Adrenal gland (tissue), 12 donors: ENCODE results near the gene MACROD2. TPM values are rescaled to one million over a fixed set of nuclear protein-coding genes. Genes with fewer than 3 reads are reported as not detected.

Experiments
- DNase-seq, 7 donors: peaks; one replicate each; pipeline ENCODE4 v3.0.0-alpha.2; 2019 to 2020
- H3K27ac ChIP-seq, 5 donors: fragments of 200-600 bp; sonication (generic) in 4 of 5; 1 replicate in 3 of 5; 2 replicates in 2 of 5; pipeline versions ENCODE4 v1.5.1 to v1.8.0; 2016 to 2020; ENCODE audit warnings: mild to moderate bottlenecking in 1 of 5
- H3K27me3 ChIP-seq: fragments of 200-600 bp; 2 replicates; pipeline ENCODE4 v1.8.0; 2021
- H3K36me3 ChIP-seq, 2 donors: fragments of 200-600 bp; replicated peaks in 1 of 2; 1 replicate in 1 of 2; 2 replicates in 1 of 2; pipeline versions ENCODE4 v1.5.1 to v1.8.0; 2018 to 2022
- H3K4me1 ChIP-seq, 2 donors: fragments of 200-600 bp; replicated peaks in 1 of 2; 1 replicate in 1 of 2; 2 replicates in 1 of 2; pipeline versions ENCODE4 v1.5.1 to v1.8.0; 2018 to 2021
- H3K4me3 ChIP-seq, 4 donors: fragments of 200-600 bp; sonication (generic) in 3 of 4; one replicate each; pipeline ENCODE4 v1.5.1; 2016 to 2018
- H3K9me3 ChIP-seq, 3 donors: fragments of 200-600 bp; sonication (generic) in 1 of 3; replicated peaks in 1 of 3; 1 replicate in 2 of 3; 2 replicates in 1 of 3; pipeline versions ENCODE4 v1.5.1 to v1.8.0; 2016 to 2021
- CTCF ChIP-seq, 6 experiments: fragments of 450-650 bp in 4 of 6; fragments of 200-600 bp in 2 of 6; sonication (generic) in 1 of 6; IDR thresholded peaks; 1 replicate in 5 of 6; 2 replicates in 1 of 6; pipeline versions ENCODE4 v1.5.1 to v1.8.0; 2016 to 2021; ENCODE audit warnings: antibody characterized with exemption in 6 of 6, mild to moderate bottlenecking in 2 of 6, moderate library complexity in 1 of 6
- POLR2A ChIP-seq, 2 donors: fragments of 450-650 bp; IDR thresholded peaks; one replicate each; pipeline ENCODE4 v1.6.1; 2017; ENCODE audit warnings: antibody characterized with exemption in 2 of 2, mild to moderate bottlenecking in 2 of 2, moderate library complexity in 1 of 2
- WGBS, 4 donors: extraction: QIAGEN DNeasy Blood & Tissue Kit in 2 of 4; methylation state at CpG; one replicate each; pipeline versions ENCODE4 v1.1.5 to v1.1.7; 2013 to 2017; 5-methylcytosine and 5-hydroxymethylcytosine counted together
- intact Hi-C, 2 donors: fragments of 100-400 bp; cut with DNase I; formaldehyde crosslinking; loops; one replicate each; pipeline versions ENCODE4 v1.14.1 to v1.15.0; 2022 to 2023
- polyA plus RNA-seq, 3 donors: library from polyadenylated mRNA; stranded (reverse); fragments of 200-250 nt in 2 of 3; fragments of 350-450 nt in 1 of 3; fragmentation: Illumina TruSeq in 1 of 3; extraction: RNeasy Lipid Tissue Mini Kit (QIAGEN cat#74804) in 1 of 3; gene quantifications; one replicate each; pipeline ENCODE4 v1.2.3, GENCODE V29; 2013 to 2014
- total RNA-seq, 9 donors: library from RNA; depleted of rRNA in 4 of 9; stranded (reverse); fragments of >200 nt in 4 of 9; fragments of 120-200 nt in 1 of 9; fragmentation: NEBNext Ultra II Directional in 1 of 9; extraction: Animal tissue kit (Norgen Biotek cat#: 25700) in 1 of 9; gene quantifications; one replicate each; pipeline versions ENCODE4 v1.1.0 to v1.2.4, GENCODE V29; 2013 to 2023
- donor health status: healthy with polysubstance abuse.
- donor health status: Bipolar disorder and iron deficiency.
- donor health status: DM: yes; HTN: yes; CAD: no.
- donor health status: DM: no; HTN: no; CAD: no.
- donor health status: DM: no; HTN: no; CAD: no.
- donor health status: DM: yes; HTN: yes; CAD: no.

Gene MACROD2
- total and polyA plus RNA-seq, 12 donors = 1.1 to 21.2 (median 6.4) TPM

GRCh38 chr20:14497004-14497403, 501.7 kb downstream of the MACROD2 start:
- no peak overlapping the region for H3K27ac ChIP-seq
- intact Hi-C loops = no loop called here
- H3K4me3 ChIP-seq = no peak overlapping the region
- H3K9me3 ChIP-seq = no peaks in the 10 kb centered on the region
- H3K4me1 ChIP-seq = no peaks in the 10 kb centered on the region
- WGBS, 4 donors = 53 to 65% (median 56%) methylated on average over 2 of the region's 2 CpGs
- DNase-seq = no peak
- H3K27me3 ChIP-seq = no peaks in the 10 kb centered on the region
- no peaks in the 10 kb centered on the region for H3K36me3 ChIP-seq
- no peak for TF ChIP-seq POLR2A (IDR thresholded peaks at IDR 0.05)
- no peak for TF ChIP-seq CTCF (IDR thresholded peaks at IDR 0.05)

GRCh38 chr20:14498772-14499171, 503.5 kb downstream of the MACROD2 start:
- WGBS, 4 donors = 66 to 83% (median 77%) methylated on average over 4 of the region's 4 CpGs
- H3K36me3 ChIP-seq = no peaks in the 10 kb centered on the region
- intact Hi-C loops = no loop called here
- no peak for DNase-seq
- no peaks in the 10 kb centered on the region for H3K9me3 ChIP-seq
- TF ChIP-seq CTCF (IDR thresholded peaks at IDR 0.05) = no peak
- no peak for TF ChIP-seq POLR2A (IDR thresholded peaks at IDR 0.05)
- H3K27me3 ChIP-seq = no peaks in the 10 kb centered on the region
- no peak overlapping the region for H3K27ac ChIP-seq
- H3K4me1 ChIP-seq = no peaks in the 10 kb centered on the region
- H3K4me3 ChIP-seq = no peak overlapping the region

- no peak for DNase-seq
- Histone ChIP-seq H3K4me1 (no peaks in the 10 kb centered on the region), H3K27me3 (no peaks in the 10 kb centered on the region), H3K27ac (no peak overlapping the region), H3K9me3 (no peaks in the 10 kb centered on the region), H3K36me3 (no peaks in the 10 kb centered on the region), H3K4me3 (no peak overlapping the region)
- WGBS, 4 donors = 72 to 97% (median 87%) methylated on average over 1 of the region's 1 CpG
- TF ChIP-seq CTCF (IDR thresholded peaks at IDR 0.05) (no peak), POLR2A (IDR thresholded peaks at IDR 0.05) (no peak)
- intact Hi-C loops = no loop called here
Measured at GRCh38 chr20:14505476-14505875, 510.2 kb downstream of the MACROD2 start.

GRCh38 chr20:14507711-14508110, 512.4 kb downstream of the MACROD2 start:
- no peak for TF ChIP-seq CTCF (IDR thresholded peaks at IDR 0.05)
- TF ChIP-seq POLR2A (IDR thresholded peaks at IDR 0.05) = no peak
- Histone ChIP-seq H3K9me3 (no peaks in the 10 kb centered on the region), H3K36me3 (no peaks in the 10 kb centered on the region), H3K27ac (no peak overlapping the region), H3K27me3 (no peaks in the 10 kb centered on the region), H3K4me1 (no peaks in the 10 kb centered on the region), H3K4me3 (no peak overlapping the region)
- DNase-seq = no peak
- intact Hi-C loops = no loop called here
- WGBS, 4 donors = 86 to 91% (median 88%) methylated on average over 2 of the region's 2 CpGs
